NCI-H2081 treated with DMSO at 0.1 percent for 48 hours (cell line): ENCODE data around the gene PPP1R14D.

Experiments
- DNase-seq: peaks from one replicate; lab custom pipeline; 2025; lab: John Stamatoyannopoulos, UW

Gene PPP1R14D

GRCh38 chr15:40782609-40783227 lies 45.8 kb downstream of the PPP1R14D start:
- no peak for DNase-seq

GRCh38 chr15:40776537-40777141 lies 51.9 kb downstream of the PPP1R14D start:
- no peak for DNase-seq

- DNase-seq, result no peak
Observed at GRCh38 chr15:40775740-40776536, 52.6 kb downstream of the PPP1R14D start.

- DNase-seq, result no peak
Observed at GRCh38 chr15:40775007-40775406, 53.5 kb downstream of the PPP1R14D start.

- DNase-seq, result no peak
Observed at GRCh38 chr15:40773902-40774301, 54.6 kb downstream of the PPP1R14D start.

- no peak for DNase-seq
Observed at GRCh38 chr15:40773496-40773895, 55.0 kb downstream of the PPP1R14D start.

GRCh38 chr15:40772014-40772413 lies 56.5 kb downstream of the PPP1R14D start:
- no peak for DNase-seq

- DNase-seq, result no peak
Observed at GRCh38 chr15:40771242-40771641, 57.3 kb downstream of the PPP1R14D start.

GRCh38 chr15:40770147-40770721 lies 58.3 kb downstream of the PPP1R14D start:
- DNase-seq, result no peak

- DNase-seq, result peak; percentile 58
Observed at GRCh38 chr15:40769274-40770146, 59.0 kb downstream of the PPP1R14D start, which contains the start of gene C15orf62. Gene C15orf62, plus strand, starts transcription at chr15:40769980. Its CDS starts 516 bp downstream, at chr15:40770496.

- DNase-seq, result no peak
Observed at GRCh38 chr15:40768521-40769273, 59.8 kb downstream of the PPP1R14D start.

GRCh38 chr15:40767838-40768500 lies 60.5 kb downstream of the PPP1R14D start:
- DNase-seq, result no peak

GRCh38 chr15:40766906-40767837 lies 61.3 kb downstream of the PPP1R14D start:
- DNase-seq, result no peak

GRCh38 chr15:40766194-40766815 lies 62.2 kb downstream of the PPP1R14D start:
- no peak for DNase-seq
